Glutamatergic neuron (in vitro differentiated cells): ENCODE measurements around the gene MED12L. TPM values are rescaled to one million over a fixed set of nuclear protein-coding genes. Genes with fewer than 3 reads are reported as not detected.

Experiments
- DNase-seq: peaks from one replicate; pipeline ENCODE4 v3.0.0; 2022
- H3K27ac Mint-ChIP-seq: one replicate; pipeline ENCODE4 v1.8.0; 2020; ENCODE audit warnings: mild to moderate bottlenecking, mixed read lengths, inconsistent platforms; ENCODE audit not compliant: unreplicated experiment
- H3K27me3 Mint-ChIP-seq: one replicate; pipeline ENCODE4 v1.8.0; 2020; ENCODE audit warnings: mild to moderate bottlenecking, moderate library complexity, mixed read lengths, inconsistent platforms; ENCODE audit not compliant: unreplicated experiment
- H3K36me3 Mint-ChIP-seq: one replicate; pipeline ENCODE4 v1.8.0; 2020; ENCODE audit warnings: mild to moderate bottlenecking, mixed read lengths, inconsistent platforms; ENCODE audit not compliant: unreplicated experiment
- H3K4me1 Mint-ChIP-seq: one replicate; pipeline ENCODE4 v1.8.0; 2020; ENCODE audit warnings: mild to moderate bottlenecking, low read depth, mixed read lengths, inconsistent platforms; ENCODE audit not compliant: unreplicated experiment
- H3K4me3 Mint-ChIP-seq: one replicate; pipeline ENCODE4 v1.8.0; 2020; ENCODE audit warnings: mild to moderate bottlenecking, mixed read lengths, inconsistent platforms; ENCODE audit not compliant: unreplicated experiment
- H3K9me3 Mint-ChIP-seq: one replicate; pipeline ENCODE4 v1.8.0; 2020; ENCODE audit warnings: mild to moderate bottlenecking, moderate library complexity, mixed read lengths, inconsistent platforms; ENCODE audit not compliant: unreplicated experiment
- total RNA-seq: library from RNA; stranded (reverse); fragmentation: NEBNext Ultra II Directional; extraction: Animal tissue kit (Norgen Biotek cat#: 25700); gene quantifications from one replicate; pipeline ENCODE4 v1.2.1, GENCODE V29; 2021; ENCODE audit not compliant: unreplicated experiment
- TF ChIP-seq, protein P1 (sequence below): fragments of 200-600 bp; sonication (generic); IDR thresholded peaks from one replicate; pipeline ENCODE4 v1.5.0; 2021; ENCODE audit not compliant: partially characterized antibody, unreplicated experiment

MED12L gene
- total RNA-seq, 1 donor from 2014 or later = 7.8 TPM

DNA sequence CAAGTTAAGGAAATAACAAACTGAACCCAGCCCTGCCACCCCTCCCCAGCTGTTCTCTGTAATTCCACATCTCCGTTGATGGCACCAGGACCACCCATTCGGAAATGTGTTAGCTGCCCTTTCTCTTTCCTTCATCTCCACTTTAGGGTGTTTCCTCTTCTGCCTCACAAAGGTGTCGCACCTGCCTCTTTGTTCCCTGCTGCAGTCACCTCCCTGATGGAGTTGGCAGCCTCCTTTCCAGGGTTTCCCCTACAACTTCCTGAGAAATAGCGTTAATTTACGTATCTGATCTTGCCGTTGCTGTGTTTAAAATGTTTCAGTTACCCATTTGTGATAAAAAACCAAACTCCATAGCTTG, 60.2 kb downstream of the MED12L start:
- peaks cover 1% of the 10 kb centered on the region for H3K9me3 Mint-ChIP-seq
- TF ChIP-seq, protein P1, sequence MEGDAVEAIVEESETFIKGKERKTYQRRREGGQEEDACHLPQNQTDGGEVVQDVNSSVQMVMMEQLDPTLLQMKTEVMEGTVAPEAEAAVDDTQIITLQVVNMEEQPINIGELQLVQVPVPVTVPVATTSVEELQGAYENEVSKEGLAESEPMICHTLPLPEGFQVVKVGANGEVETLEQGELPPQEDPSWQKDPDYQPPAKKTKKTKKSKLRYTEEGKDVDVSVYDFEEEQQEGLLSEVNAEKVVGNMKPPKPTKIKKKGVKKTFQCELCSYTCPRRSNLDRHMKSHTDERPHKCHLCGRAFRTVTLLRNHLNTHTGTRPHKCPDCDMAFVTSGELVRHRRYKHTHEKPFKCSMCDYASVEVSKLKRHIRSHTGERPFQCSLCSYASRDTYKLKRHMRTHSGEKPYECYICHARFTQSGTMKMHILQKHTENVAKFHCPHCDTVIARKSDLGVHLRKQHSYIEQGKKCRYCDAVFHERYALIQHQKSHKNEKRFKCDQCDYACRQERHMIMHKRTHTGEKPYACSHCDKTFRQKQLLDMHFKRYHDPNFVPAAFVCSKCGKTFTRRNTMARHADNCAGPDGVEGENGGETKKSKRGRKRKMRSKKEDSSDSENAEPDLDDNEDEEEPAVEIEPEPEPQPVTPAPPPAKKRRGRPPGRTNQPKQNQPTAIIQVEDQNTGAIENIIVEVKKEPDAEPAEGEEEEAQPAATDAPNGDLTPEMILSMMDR = no peak
- DNase-seq = no peak
- no peaks in the 10 kb centered on the region for H3K4me1 Mint-ChIP-seq
- no peaks in the 10 kb centered on the region for H3K27me3 Mint-ChIP-seq
- no peak overlapping the region for H3K27ac Mint-ChIP-seq
- no peak overlapping the region for H3K4me3 Mint-ChIP-seq
- H3K36me3 Mint-ChIP-seq = no peaks in the 10 kb centered on the region

DNA sequence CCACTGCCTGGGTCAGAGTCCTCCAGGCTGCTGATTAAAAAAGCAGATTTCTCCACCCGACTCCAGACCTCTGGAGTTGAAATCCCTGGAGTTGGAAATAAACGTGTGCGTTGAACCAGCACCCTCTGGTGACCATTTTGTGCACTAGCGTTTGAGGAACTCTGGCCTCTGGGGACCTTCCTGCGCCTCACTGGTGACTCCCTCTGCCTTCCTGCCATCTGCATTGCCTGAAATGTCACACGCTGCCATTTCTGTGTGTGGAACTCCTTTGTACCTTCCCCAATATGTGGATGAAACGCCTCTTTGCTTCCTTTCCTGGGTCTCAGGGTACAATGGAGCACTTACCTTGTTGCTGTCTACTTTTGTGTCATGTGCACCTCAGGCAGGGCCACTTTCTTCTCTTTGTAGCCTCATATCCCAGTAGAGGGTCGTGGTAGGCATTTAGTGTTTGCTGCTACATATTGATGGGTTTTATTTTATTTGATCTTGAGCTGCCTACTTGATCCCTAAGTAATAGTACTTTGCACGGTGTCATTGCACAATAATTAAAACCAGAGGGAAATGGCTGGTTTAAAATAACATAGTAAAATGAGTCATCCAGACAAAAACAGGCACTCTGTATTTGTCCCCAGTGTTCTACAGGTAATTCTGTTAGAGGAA, 60.7 kb downstream of the MED12L start:
- no peaks in the 10 kb centered on the region for H3K36me3 Mint-ChIP-seq
- H3K4me1 Mint-ChIP-seq = no peaks in the 10 kb centered on the region
- TF ChIP-seq, protein P1 = peak; percentile 84

DNA sequence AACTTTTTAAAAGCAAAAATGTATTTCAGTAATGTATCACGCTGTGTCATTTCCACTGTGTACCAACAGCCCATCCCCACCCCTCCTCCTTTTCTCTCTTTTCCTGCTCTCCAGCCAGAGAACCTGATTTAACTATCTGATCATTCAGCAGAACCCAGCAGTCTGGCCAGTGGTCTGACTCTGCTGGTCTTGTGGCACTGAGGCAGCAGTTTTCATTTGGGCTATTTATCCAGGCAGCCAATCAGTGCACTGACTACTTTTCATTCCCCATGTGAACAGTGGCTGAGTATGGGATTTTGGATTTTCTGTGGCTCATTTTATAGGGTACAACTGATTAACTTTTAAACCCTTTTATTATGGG, 61.2 kb downstream of the MED12L start:
- no peaks in the 10 kb centered on the region for H3K27me3 Mint-ChIP-seq
- H3K9me3 Mint-ChIP-seq = peaks cover 1% of the 10 kb centered on the region

More for the DNA sequence above, 60.7 kb downstream of the MED12L start:
- H3K4me3 Mint-ChIP-seq = no peak overlapping the region
- H3K27ac Mint-ChIP-seq = no peak overlapping the region
- peak; percentile 75 for DNase-seq
- no peaks in the 10 kb centered on the region for H3K27me3 Mint-ChIP-seq
- peaks cover 1% of the 10 kb centered on the region for H3K9me3 Mint-ChIP-seq

DNA sequence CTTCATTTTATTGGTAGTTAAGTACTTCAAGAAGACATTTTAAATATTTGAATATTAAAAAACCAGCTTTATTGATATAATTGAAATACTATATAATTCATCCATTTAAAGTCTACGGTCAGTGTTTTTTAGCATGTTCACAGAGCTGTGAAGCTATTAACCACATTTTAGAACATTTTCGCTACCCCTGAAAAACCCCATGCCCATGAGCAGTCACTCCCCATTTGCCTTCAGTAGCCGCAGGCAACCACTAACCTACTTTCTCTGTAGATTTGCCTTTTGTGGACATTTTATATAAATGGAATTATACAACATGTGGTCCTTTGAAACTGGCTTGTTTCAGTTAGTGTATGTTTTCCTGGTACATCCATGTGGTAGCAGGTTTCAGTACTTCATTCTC, 61.8 kb downstream of the MED12L start:
- no peak overlapping the region for H3K27ac Mint-ChIP-seq
- H3K4me3 Mint-ChIP-seq = no peak overlapping the region
- no peak for DNase-seq
- H3K4me1 Mint-ChIP-seq = no peaks in the 10 kb centered on the region
- TF ChIP-seq, protein P1 = no peak
- no peaks in the 10 kb centered on the region for H3K27me3 Mint-ChIP-seq
- H3K9me3 Mint-ChIP-seq = peaks cover 1% of the 10 kb centered on the region
- H3K36me3 Mint-ChIP-seq = no peaks in the 10 kb centered on the region

More for the DNA sequence above, 61.2 kb downstream of the MED12L start:
- Mint-ChIP-seq H3K27ac (no peak overlapping the region), H3K4me1 (no peaks in the 10 kb centered on the region), H3K4me3 (no peak overlapping the region), H3K36me3 (no peaks in the 10 kb centered on the region)
- no peak for DNase-seq
- TF ChIP-seq, protein P1 = no peak

DNA sequence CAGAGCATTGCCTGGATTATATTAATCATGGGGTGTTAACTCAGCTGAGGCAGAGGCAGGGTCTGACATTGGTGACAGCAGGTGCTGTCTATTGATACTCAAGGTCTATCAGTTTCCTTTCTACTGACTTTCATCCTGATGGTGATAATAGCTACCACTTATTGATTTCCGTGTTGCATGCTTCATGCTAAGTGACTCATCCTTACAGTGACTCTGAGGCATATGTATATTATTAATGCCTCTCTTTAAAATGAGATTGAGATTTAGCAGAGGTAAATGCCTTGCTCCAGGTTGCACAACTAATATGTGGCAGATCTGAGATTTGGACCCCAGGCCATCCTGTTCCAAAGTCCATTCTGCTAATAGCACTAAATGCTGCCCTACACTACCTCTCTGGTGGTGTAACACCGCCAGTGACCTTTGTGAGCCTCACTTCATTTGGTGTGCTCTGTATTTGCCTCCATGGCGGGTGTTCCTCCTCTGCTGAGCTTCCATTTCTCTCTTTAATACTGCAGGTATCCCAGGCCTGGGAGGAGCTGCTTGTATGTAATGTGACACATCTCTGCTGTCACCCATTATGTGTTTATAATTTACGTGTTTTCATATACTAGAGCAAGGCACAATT, 67.1 kb downstream of the MED12L start:
- Mint-ChIP-seq H3K4me1 (peaks cover 8% of the 10 kb centered on the region), H3K4me3 (no peak overlapping the region), H3K27ac (peak overlapping the region; percentile 54), H3K36me3 (no peaks in the 10 kb centered on the region), H3K27me3 (no peaks in the 10 kb centered on the region), H3K9me3 (no peaks in the 10 kb centered on the region)
- TF ChIP-seq, protein P1 = no peak
- DNase-seq = no peak
